HL-60/S4 treated with retinoic acid at 250 ng/mL for 4 days and 3 days (cell line): ENCODE results near the gene TRMT1.

ENCODE experiments used
- in situ Hi-C: fragments of 300-500 bp; cut with MboI; formaldehyde crosslinking; loops from 2 replicates; pipeline ENCODE4 v1.7.0; 2022; ENCODE audit warnings: low sequenced_read_pairs

TRMT1 gene

GRCh38 chr19:13127811-13128575, 11.5 kb upstream of the TRMT1 start:
- in situ Hi-C loops = no loop called here

GRCh38 chr19:13127051-13127450, 10.5 kb upstream of the TRMT1 start:
- in situ Hi-C loops = no loop called here

- in situ Hi-C loops = no loop called here
Measured at GRCh38 chr19:13122980-13123957, 6.7 kb upstream of the TRMT1 start.

GRCh38 chr19:13122275-13122878, 5.8 kb upstream of the TRMT1 start:
- in situ Hi-C loops = no loop called here

GRCh38 chr19:13121551-13122274, 5.2 kb upstream of the TRMT1 start:
- in situ Hi-C loops = no loop called here

GRCh38 chr19:13120817-13121216, 4.3 kb upstream of the TRMT1 start:
- in situ Hi-C loops = no loop called here

GRCh38 chr19:13120031-13120430, 3.5 kb upstream of the TRMT1 start:
- in situ Hi-C loops = no loop called here

DNA sequence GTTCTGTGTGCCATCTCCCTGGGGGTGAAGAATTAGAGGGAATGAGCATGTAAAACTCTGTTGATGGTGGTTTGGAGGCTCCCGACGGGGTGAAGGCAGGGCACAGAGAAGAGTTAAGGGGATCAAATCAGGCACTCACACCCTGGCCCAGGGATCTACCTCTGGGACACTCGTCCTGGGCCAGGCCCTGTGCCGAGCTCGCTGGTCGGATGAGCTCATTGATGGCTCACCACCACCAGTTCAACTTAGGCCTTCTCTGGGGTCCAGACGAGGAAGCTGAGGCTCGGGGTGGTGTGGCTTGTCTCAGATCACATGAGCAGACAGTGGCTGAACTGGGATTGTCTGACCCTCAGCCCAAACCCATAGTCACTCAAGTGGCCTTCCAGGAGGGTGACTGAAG, 3.1 kb upstream of the TRMT1 start:
- in situ Hi-C loops = no loop called here

DNA sequence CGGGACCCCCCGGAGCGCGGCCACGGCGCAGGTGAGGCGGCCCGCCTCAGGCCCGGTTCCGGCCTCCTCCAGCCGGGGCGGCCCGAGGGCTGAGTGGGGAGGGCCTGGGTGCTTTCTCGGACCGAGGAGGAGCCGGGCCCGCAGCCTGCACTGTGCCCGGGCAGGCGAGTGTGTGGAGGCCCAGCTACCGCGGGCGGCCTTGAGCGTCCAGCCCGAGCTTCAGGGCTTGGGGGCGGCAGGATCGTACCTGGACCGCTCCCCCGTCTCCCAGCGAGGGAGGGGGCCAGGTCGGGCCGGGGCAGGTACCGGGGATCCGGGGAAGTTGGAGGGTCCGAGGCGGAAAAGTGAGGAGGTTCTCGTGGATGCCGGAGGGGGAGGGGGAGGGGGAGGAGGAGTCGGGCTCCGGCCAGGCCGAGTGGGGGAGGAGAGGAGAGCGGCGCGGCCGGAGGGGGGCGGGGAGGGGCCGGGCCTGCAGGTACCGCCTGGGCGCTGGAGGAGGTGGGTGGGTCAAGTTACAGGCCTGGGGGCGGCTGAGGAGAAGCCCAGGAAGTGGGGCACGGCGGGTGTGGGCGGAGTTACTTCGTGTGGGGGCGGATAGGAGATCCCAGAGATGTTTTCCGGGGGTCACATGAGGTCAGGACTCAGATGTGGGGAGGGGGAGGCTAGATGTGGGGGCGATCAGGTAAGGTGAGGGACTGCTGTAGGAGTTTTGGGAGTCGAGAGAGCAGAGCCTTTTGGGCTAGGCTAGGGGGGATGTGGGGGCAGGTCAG, 2.1 kb upstream of the TRMT1 start:
- in situ Hi-C loops = no loop called here

DNA sequence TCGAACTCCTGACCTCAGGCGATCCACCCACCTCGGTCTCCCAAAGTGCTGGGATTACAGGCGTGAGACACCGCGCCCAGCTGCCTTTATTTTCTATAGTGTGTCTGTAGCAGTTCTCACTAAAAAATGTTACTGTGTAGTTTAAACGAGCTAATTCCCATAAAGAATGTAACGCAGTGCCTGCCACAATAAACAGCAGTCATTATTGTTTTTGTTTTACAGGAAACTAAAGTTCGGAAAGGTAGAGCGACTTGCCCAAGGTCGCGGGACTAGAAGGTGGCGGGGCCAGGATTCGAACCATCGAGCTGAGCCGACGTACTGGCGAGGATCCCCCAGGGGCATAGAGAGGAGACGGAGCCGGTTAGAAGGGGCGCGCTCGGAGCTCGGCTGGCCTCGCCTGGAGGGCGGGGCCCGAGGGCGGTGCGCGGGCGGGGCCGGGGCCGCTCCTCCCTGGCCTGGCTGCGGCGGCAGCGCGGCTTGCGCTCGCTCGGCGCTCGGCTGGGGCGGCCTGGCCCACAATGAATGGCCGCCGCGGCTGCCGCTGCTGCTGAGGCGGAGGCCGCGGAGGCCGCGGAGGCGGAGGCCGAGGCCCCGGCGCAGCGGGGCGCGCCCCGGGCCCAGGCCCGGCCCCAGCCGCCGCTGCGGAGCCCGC, 1.4 kb upstream of the TRMT1 start, which contains the start of gene NACC1:
Gene NACC1 (plus strand): TSS at position 493 of the 652 bp plus-strand sequence. CDS start 16,944 bp downstream, outside the sequence.
- in situ Hi-C loops = no loop called here

DNA sequence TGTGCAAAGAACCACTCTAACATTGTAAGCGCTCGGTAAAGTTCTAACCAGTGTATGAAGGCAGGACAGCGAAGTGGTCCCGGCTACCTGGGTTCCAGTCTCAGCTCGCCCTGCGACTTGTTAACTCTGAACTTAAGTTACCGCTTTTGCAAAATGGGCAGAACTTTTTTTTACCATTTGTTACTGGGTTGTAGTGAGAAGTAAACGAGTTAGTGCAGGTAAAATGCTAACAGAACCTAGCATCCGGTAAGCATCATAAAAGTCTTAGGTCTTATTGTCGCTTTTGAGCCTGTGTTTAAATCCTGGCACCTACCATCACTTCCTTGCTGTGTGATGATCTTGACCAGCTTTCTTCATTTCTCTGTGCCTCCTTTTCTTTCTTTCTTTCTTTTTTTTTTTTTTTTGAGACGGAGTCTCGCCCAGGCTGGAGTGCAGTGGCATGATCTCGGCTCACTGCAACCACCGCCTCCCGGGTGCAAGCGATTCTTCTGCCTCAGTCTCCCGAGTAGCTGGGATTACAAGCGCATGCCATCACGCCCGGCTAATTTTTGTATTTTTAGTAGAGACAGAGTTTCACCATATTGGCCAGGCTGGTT, 734 bp upstream of the TRMT1 start:
- in situ Hi-C loops = no loop called here

- in situ Hi-C loops = no loop called here
Measured at GRCh38 chr19:13115936-13116281, 631 bp downstream of the TRMT1 start.

DNA sequence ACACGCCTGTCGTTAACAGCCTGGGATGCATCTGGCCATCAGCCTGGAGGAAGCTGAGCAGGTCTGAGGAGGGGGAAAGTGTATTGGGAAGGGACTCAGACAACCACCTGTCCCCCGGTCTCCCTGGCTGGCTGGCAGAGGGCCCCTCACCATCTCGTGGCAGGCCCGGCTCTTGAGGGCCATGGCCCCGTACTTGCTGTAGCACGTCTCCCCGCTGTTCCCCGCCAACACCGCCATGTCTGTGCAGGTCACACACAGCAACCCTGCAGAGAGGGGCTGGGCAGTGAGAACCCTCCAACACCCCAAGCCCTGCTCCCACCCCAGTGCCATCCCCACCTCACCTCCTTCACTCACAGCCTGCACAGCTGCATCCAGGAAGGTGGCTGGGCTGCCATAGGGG, 4.0 kb downstream of the TRMT1 start:
- in situ Hi-C loops = no loop called here

GRCh38 chr19:13110099-13110610, 6.4 kb downstream of the TRMT1 start:
- in situ Hi-C loops = no loop called here

- in situ Hi-C loops = no loop called here
Measured at GRCh38 chr19:13109361-13110098, 7.0 kb downstream of the TRMT1 start.

- in situ Hi-C loops = no loop called here
Measured at GRCh38 chr19:13104848-13105711, 11.5 kb downstream of the TRMT1 start.

DNA sequence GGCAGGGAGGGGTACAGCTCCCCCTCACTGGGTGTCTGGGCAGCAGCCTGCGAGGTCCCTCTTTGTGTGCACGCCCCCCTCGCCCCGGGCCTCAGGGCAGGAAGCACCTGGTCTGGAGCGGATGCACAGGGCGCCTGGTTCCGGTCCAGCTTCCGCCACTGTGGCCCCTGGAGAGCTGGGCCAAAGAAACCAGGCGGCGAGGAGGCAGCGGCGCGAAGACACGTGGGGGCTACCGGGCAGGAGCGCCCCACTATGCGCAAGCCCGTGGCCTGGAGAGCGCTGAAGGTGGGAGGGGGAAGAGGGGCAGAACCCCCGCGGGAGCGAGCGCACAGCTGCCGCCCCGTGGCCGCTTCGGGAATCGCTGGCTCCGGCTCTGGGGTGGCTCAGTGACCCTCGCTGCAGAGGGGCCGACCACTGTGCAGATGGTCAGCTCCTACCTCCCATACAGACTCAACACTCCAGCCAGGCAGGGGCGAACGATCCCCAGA, 12.1 kb downstream of the TRMT1 start:
- in situ Hi-C loops = no loop called here
